HCT116 (cell line): ENCODE measurements around the gene IQSEC3.

Experiments
- CTCF ChIP-seq, 3 experiments: fragments of 200-600 bp in 1 of 3; sonication (generic) in 1 of 3; IDR thresholded peaks in 2 of 3; conservative IDR thresholded peaks in 1 of 3; 2 replicates each; pipeline ENCODE4 v1.5.1; 2012 to 2017; ENCODE audit warnings: low read depth in 2 of 3, low read length in 2 of 3, antibody characterized with exemption in 1 of 3, borderline replicate concordance in 1 of 3, control low read depth in 1 of 3, mild to moderate bottlenecking in 1 of 3, mixed read lengths in 1 of 3, mixed run types in 1 of 3, moderate library complexity in 1 of 3; ENCODE audit not compliant: insufficient read depth in 1 of 3
- EZH2 ChIP-seq: fragments of 200-600 bp; sonication (generic); IDR thresholded peaks from 2 replicates; pipeline ENCODE4 v1.6.1; 2017; ENCODE audit warnings: antibody characterized with exemption, mixed run types
- JUND ChIP-seq: IDR thresholded peaks from 2 replicates; pipeline ENCODE4 v1.6.1; 2012
- MAX ChIP-seq: IDR thresholded peaks from 2 replicates; pipeline ENCODE4 v1.6.1; 2012
- POLR2AphosphoS5 ChIP-seq: IDR thresholded peaks from 2 replicates; pipeline ENCODE4 v1.6.1; 2011; ENCODE audit warnings: mild to moderate bottlenecking, low read depth, low read length, moderate library complexity
- RAD21 ChIP-seq: IDR thresholded peaks from 2 replicates; pipeline ENCODE4 v1.6.1; 2012; ENCODE audit warnings: low read depth, mild to moderate bottlenecking
- REST ChIP-seq: IDR thresholded peaks from 2 replicates; pipeline ENCODE4 v1.6.1; 2012; ENCODE audit warnings: low read depth
- SIN3A ChIP-seq: IDR thresholded peaks from 2 replicates; pipeline ENCODE4 v1.6.1; 2012; ENCODE audit warnings: low read depth
- SP1 ChIP-seq: IDR thresholded peaks from 2 replicates; pipeline ENCODE4 v1.6.1; 2012; ENCODE audit warnings: low read depth
- ZFX ChIP-seq: fragments of 450-650 bp; IDR thresholded peaks from 2 replicates; pipeline ENCODE4 v1.6.1; 2017

DNA sequence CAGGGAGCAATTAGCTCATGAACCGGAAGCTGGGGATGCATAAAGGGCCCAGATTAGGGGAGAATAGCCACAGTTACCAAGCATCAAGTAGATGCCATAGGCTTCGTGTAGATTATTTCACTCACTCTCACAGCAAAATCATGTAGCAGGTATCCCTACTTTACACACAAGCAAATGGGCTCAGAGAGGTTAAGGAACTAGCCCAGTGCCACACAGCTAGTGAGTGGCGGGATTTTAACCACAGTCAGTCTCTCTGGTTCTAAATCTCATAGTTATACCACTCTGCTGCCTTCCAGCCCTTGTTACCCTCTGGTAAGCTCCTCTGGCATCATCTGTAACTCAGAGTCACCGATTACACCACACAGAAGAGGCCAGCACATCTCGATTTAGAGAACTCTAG, 49.0 kb downstream of the IQSEC3 start:
- TF ChIP-seq MAX (no peak), CTCF (IDR thresholded peaks at IDR 0.05 in 2 of 3, conservative IDR thresholded peaks at IDR 0.05 in 1 of 3; ENCODE audit: borderline replicate concordance in 1 of 3, insufficient read depth in 1 of 3, low read depth in 2 of 3, low read length in 2 of 3) (no peak), EZH2 (no peak), SP1 (no peak), ZFX (no peak), RAD21 (no peak), POLR2AphosphoS5 (no peak), SIN3A (no peak), REST (no peak), JUND (no peak)
